ENCODE results near the gene LRRC1.

LRRC1 gene

DNA sequence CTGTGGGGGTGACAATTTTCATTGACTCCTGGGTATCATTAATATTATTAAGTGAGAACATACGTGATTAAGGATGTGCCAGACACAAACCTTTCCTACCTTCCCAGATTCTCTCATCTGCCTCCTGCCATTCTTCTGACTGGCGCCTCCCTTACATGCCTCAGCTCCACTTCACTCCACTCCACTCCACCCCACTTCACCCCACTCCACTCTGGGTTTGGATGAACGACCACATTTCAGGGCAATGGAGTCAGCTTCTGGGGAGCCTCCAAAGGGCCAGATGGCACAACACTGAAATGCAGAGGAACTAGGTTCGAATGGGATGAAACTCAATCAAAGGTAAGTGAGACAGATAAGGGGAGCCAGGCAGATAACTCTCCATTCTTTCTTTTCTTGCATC lies 40.5 kb upstream of the LRRC1 start:
- no peak for DNase-seq (ENCODE audit: extremely low spot score)
- POLR2A ChIA-PET = no interaction called here
- CTCF ChIA-PET = interaction anchor here (1.9 kb wide), 1 partner anchor 10 kb away, joined by 4 read pairs; no protein-coding TSS in a partner anchor
- TF ChIP-seq CTCF (IDR thresholded peaks at IDR 0.05; ENCODE audit: control extremely low read depth, extremely low read depth, low read depth, missing control alignments) = no peak

- no peak for DNase-seq (ENCODE audit: extremely low spot score)
- no peak for TF ChIP-seq CTCF (IDR thresholded peaks at IDR 0.05; ENCODE audit: control extremely low read depth, extremely low read depth, low read depth, missing control alignments)
- ChIA-PET CTCF (interaction anchor here (2.0 kb wide), 1 partner anchor 21 kb away, joined by 4 read pairs; no protein-coding TSS in a partner anchor), POLR2A (no interaction called here)
Measured at GRCh38 chr6:53756396-53756795, 38.4 kb upstream of the LRRC1 start.

GRCh38 chr6:53758496-53758895 lies 36.3 kb upstream of the LRRC1 start:
- CTCF ChIA-PET = no interaction called here
- TF ChIP-seq CTCF (IDR thresholded peaks at IDR 0.05; ENCODE audit: control extremely low read depth, extremely low read depth, low read depth, missing control alignments) = no peak
- DNase-seq (ENCODE audit: extremely low spot score) = no peak
- POLR2A ChIA-PET = no interaction called here

- POLR2A ChIA-PET = no interaction called here
- TF ChIP-seq CTCF (IDR thresholded peaks at IDR 0.05; ENCODE audit: control extremely low read depth, extremely low read depth, low read depth, missing control alignments) = no peak
- CTCF ChIA-PET = interaction anchor here (1.1 to 2.0 kb wide), 3 partner anchors 9 to 42 kb away, joined by 3 to 8 read pairs (median 4); no protein-coding TSS in a partner anchor
- no peak for DNase-seq (ENCODE audit: extremely low spot score)
Measured at GRCh38 chr6:53761036-53761435, 33.8 kb upstream of the LRRC1 start.

GRCh38 chr6:53765270-53765669 lies 29.5 kb upstream of the LRRC1 start:
- ChIA-PET POLR2A (no interaction called here), CTCF (no interaction called here)
- no peak for DNase-seq (ENCODE audit: extremely low spot score)
- no peak for TF ChIP-seq CTCF (IDR thresholded peaks at IDR 0.05; ENCODE audit: control extremely low read depth, extremely low read depth, low read depth, missing control alignments)

DNA sequence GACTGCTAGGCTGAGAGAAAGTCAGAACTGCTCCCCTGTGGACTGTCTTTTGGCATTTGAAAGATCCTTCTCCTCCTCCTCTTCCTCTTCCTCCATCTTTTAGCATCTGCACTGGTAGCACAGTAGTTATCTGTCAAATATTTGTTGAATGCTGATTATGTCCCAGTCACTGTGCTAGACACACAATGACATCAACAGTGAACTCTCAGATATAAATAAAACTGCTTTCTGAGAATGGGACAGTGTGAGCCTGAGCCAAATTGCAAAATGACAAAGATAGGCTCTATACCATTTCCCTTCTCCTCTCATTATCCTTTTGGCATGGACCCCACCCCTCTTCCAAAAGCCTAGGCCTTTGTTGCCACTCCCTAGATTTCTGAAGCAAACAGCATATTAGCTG lies 27.9 kb upstream of the LRRC1 start:
- POLR2A ChIA-PET = no interaction called here
- DNase-seq (ENCODE audit: extremely low spot score) = no peak
- CTCF ChIA-PET = no interaction called here
- TF ChIP-seq CTCF (IDR thresholded peaks at IDR 0.05; ENCODE audit: control extremely low read depth, extremely low read depth, low read depth, missing control alignments) = no peak

- ChIA-PET CTCF (no interaction called here), POLR2A (no interaction called here)
Measured at GRCh38 chr6:53767941-53768340, 26.9 kb upstream of the LRRC1 start.

More at GRCh38 chr6:53767941-53768340, 26.9 kb upstream of the LRRC1 start:
- no peak for DNase-seq (ENCODE audit: extremely low spot score)
- no peak for TF ChIP-seq CTCF (IDR thresholded peaks at IDR 0.05; ENCODE audit: control extremely low read depth, extremely low read depth, low read depth, missing control alignments)

Data from GM10248 (cell line).